ENCODE data around the gene ITIH5.

Gene ITIH5

GRCh38 chr10:7561216-7561893 is 105.4 kb downstream of the ITIH5 start:
- peak overlapping the region in 9 of 21 experiments; percentile 4 to 60 (median 36) for H3K27ac ChIP-seq
- no peak overlapping the region for H3K4me3 ChIP-seq

- H3K27ac ChIP-seq, result no peak overlapping the region
- H3K4me3 ChIP-seq, result no peak overlapping the region
Measured at GRCh38 chr10:7560519-7560918, 106.2 kb downstream of the ITIH5 start.

GRCh38 chr10:7559386-7559785 is 107.4 kb downstream of the ITIH5 start:
- Histone ChIP-seq H3K27ac (no peak overlapping the region), H3K4me3 (no peak overlapping the region)

DNA sequence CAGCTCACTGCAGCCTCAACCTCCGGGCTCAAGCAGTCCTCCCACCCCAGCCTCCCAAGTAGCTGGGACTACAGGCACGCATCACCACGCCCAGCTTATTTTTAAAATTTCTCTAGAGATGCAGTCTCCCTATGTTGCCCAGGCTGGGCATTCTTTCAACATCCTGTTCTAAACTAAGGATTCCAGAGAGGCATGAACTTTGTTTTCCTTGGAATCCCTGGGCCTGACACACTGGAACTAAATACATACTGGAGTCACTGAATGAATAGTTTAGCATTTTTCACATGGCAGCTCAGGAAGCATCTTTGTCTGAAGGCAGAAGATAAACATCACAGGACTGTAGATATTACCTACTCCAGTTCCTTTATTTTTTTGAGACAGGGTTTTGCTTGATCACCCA is 108.7 kb downstream of the ITIH5 start:
- Histone ChIP-seq H3K27ac (no peak overlapping the region), H3K4me3 (no peak overlapping the region)

DNA sequence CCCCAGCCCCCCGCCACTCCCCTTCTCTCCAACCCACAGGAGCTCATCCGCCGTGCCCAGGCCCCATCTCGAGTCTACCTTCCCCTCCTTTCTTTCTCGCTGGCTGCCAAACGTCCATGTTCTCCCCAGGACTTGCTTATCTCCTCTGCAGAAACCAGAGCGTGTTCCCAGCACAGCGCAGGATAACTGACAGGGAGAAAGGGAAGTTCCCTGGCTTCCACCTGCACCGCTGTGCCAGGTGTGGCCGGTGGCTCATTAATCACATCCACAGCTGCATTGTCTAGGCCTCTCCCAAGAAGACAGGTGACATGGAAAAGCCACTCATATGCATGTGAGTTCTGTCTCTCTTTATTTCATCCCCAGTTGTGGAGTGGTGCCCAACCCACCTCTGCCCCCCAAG is 113.2 kb downstream of the ITIH5 start:
- Histone ChIP-seq H3K27ac (no peak overlapping the region), H3K4me3 (no peak overlapping the region)

GRCh38 chr10:7551950-7552716 is 114.6 kb downstream of the ITIH5 start:
- Histone ChIP-seq H3K4me3 (no peak overlapping the region), H3K27ac (peak overlapping the region in 1 of 21 experiments; percentile 26)

DNA sequence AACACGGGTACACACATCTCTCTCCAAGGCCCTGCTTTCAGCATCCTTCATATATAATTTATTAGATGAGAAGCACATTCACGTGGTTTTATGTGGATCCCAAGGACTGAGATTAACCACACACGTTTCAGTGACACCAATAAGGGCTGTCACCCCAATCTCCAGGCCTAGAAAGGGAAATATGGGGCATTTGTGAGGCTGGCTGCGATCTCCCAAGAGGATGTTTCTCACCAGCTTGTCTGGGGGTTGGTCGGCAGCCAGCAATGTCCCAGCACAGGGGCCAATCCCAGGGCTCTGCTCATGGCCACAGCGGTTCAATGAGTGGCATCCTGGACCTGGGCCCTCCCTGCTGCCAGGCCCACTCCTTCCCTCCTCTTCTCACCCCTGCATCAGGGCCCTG is 115.5 kb downstream of the ITIH5 start:
- Histone ChIP-seq H3K27ac (peak overlapping the region in 1 of 21 experiments; percentile 27), H3K4me3 (no peak overlapping the region)

- H3K4me3 ChIP-seq, result no peak overlapping the region
- no peak overlapping the region for H3K27ac ChIP-seq
Measured at GRCh38 chr10:7550013-7550412, 116.8 kb downstream of the ITIH5 start.

- no peak overlapping the region for H3K4me3 ChIP-seq
- H3K27ac ChIP-seq, result peak overlapping the region in 7 of 21 experiments; percentile 3 to 55 (median 33)
Measured at GRCh38 chr10:7547829-7548228, 118.9 kb downstream of the ITIH5 start.

DNA sequence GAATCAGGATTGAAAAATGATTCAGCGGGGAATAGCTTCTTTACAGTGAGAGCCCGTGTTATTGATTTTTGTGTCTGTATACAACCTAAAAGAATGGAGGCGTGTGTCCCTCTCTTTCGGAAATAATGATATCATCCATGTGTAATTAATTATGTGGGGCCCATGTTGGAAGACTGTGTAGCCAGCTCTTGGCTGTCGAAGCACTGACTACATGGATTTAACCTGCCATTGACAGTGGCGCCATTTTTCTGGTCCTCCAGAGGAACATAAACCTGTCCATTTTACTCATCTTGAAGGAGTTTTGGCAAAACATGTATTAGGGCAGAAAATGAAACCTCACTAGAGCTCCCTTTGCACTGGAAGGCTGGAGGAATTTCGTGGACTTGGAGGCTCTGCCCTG is 119.6 kb downstream of the ITIH5 start:
- Histone ChIP-seq H3K27ac (peak overlapping the region in 6 of 21 experiments; percentile 3 to 55 (median 42)), H3K4me3 (no peak overlapping the region)

DNA sequence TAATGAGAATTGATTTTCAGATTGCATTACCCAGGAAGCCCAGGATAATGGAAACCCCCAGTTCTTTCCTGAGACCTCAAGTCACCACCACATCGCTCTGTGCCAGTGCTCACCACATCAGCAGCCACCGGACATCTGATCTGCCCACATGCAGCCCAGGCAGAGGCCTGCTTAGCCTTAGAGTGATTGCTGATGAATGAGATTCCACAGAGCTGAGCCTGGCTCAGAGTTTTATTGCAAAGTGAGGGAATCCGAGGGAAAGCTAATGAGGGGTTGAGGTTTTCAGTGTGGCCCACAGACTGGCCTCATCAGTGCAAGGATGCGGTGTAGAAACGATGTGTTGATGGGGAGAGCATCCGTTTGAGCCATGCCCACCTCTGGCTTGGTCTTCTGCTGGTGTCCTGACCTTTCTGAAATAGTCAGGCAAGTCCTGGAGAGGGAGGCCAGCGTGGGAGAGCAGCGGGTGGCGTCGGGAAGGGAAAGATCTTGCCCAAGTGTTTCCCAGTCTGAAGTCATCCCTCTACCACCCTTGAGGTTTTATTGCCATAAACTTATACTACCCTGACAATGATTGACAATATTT is 120.3 kb downstream of the ITIH5 start:
- Histone ChIP-seq H3K4me3 (no peak overlapping the region), H3K27ac (peak overlapping the region in 1 of 21 experiments; percentile 33)

DNA sequence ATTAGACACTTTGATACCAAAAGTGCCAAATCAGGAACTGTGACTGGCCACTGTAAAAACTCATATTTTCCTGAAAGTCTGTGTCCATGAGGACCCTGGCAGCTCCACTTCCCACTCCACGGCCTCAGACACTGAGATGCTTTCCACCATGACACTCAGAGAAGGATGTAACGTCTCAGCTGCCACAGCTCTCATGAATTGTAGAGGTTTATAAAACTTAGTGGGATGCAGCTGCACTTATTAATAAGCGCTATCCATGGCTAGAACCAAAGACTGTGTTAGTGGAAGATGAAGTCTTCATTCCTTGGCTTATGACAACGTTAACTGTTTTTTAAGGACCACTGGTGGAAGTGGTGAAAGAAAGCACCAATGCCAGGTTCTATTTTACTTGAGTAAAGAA is 121.0 kb downstream of the ITIH5 start:
- H3K27ac ChIP-seq, result peak overlapping the region in 1 of 21 experiments; percentile 33
- no peak overlapping the region for H3K4me3 ChIP-seq

GRCh38 chr10:7545261-7545660 is 121.5 kb downstream of the ITIH5 start:
- Histone ChIP-seq H3K27ac (no peak overlapping the region), H3K4me3 (no peak overlapping the region)

- Histone ChIP-seq H3K27ac (no peak overlapping the region), H3K4me3 (no peak overlapping the region)
Measured at GRCh38 chr10:7544203-7544602, 122.6 kb downstream of the ITIH5 start.

DNA sequence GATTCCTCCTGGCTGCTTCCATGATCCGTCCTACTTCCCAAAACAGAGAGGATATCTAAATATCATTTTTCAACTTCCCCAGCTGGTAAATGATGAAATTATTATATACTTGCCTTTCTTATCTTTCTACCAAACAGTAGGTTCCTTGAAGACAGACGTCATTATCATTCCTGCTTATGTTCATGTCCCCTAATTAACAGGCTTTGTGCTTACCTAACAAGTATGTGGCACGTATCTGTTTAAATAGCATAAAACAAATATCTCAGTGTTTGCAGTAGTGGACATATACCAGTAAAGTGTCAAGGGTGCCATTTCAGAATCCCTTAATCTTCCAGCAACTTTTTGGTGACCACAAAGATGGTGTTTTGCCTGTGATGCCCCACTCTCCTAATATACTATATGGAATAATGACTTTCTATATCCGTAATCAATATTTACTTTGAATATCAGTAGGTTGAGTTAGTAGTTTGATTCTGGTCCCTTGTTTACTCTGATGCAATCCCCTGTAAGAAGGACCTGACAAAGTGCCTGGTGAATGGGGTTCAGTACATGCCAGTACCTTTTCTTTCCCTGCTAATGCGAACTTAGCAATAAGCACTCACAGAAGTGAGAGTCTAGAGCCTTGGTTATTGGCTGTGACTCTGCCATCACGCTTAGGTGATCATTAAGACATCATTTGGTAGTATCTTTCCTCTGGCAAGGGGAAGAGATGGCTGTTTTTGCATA is 124.4 kb downstream of the ITIH5 start:
- H3K27ac ChIP-seq, result peak overlapping the region in 5 of 21 experiments; percentile 54 to 73 (median 67)
- H3K4me3 ChIP-seq, result no peak overlapping the region

GRCh38 chr10:7541137-7542087 is 125.4 kb downstream of the ITIH5 start:
- H3K4me3 ChIP-seq, result no peak overlapping the region
- peak overlapping the region in 12 of 21 experiments; percentile 3 to 73 (median 52) for H3K27ac ChIP-seq

GRCh38 chr10:7538970-7539654 is 127.7 kb downstream of the ITIH5 start:
- Histone ChIP-seq H3K4me3 (no peak overlapping the region), H3K27ac (no peak overlapping the region)

GRCh38 chr10:7537126-7537525 is 129.6 kb downstream of the ITIH5 start:
- Histone ChIP-seq H3K4me3 (no peak overlapping the region), H3K27ac (no peak overlapping the region)

DNA sequence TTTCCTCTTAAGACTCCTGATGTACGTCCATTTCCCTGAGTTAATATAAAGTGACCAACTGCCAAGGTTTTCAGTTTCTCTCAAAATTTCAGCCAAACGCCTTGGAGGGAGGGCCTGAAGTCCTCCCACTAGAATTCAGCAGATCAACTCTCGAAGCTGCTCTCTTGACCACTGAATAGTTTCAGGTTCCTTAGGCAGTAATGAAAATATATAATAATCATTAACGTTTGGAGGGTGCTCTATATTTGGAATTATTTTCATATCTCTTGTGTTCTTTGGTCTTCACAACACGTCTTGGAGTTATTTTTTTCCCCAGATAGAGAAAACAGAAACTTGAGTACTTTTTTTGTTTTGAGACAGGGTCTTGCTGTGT is 132.3 kb downstream of the ITIH5 start:
- no peak overlapping the region for H3K4me3 ChIP-seq
- no peak overlapping the region for H3K27ac ChIP-seq
